T-cell (primary cell): ENCODE results near the gene FASTKD3. TPM values are rescaled to one million over a fixed set of nuclear protein-coding genes. Genes with fewer than 3 reads are reported as not detected.

Experiments
- ATAC-seq, 4 experiments: fragments of 200-7000 bp in 3 of 4; fragments of 150-1000 bp in 1 of 4; cut with Tn5 transposase; replicated peaks in 1 of 4; 1 replicate in 3 of 4; 2 replicates in 1 of 4; pipeline ENCODE4 v1.10.0; 2021; ENCODE audit warnings: moderate library complexity in 3 of 4, mild to moderate bottlenecking in 2 of 4, moderate number of reproducible peaks in 1 of 4
- CTCF ChIA-PET, 2 donors: fragments of 300-600 bp; sonication (Branson Sonifier 250); formaldehyde crosslinking; loops; one replicate each; lab custom pipeline; 2022; ENCODE audit warnings: antibody characterized with exemption in 2 of 2; lab: Charles Lee
- POLR2A ChIA-PET, 2 donors: fragments of 300-600 bp; sonication (Branson Sonifier 250); formaldehyde crosslinking; loops; one replicate each; lab custom pipeline; 2022; ENCODE audit warnings: antibody characterized with exemption in 2 of 2; lab: Charles Lee
- DNase-seq, 35 experiments: peaks; one replicate each; pipeline versions ENCODE4 v3.0.0 to v3.0.0-alpha.2; 2013 to 2023
- H3K27ac ChIP-seq: one replicate; pipeline ENCODE4 v1.5.1; 2013; ENCODE audit warnings: low read length
- H3K27me3 ChIP-seq, 2 experiments: replicated peaks in 1 of 2; 1 replicate in 1 of 2; 2 replicates in 1 of 2; pipeline versions ENCODE4 v1.6.1 to v1.7.0; 2013; ENCODE audit warnings: low read length in 1 of 2, mixed read lengths in 1 of 2; ENCODE audit not compliant: control insufficient read depth in 2 of 2, insufficient read depth in 2 of 2; ENCODE audit errors: extremely low read depth in 1 of 2
- H3K36me3 ChIP-seq, 2 donors: 1 replicate in 1 of 2; 2 replicates in 1 of 2; pipeline versions ENCODE4 v1.6.1 to v1.7.0; 2013; ENCODE audit warnings: low read length in 1 of 2; ENCODE audit not compliant: control insufficient read depth in 2 of 2, insufficient read depth in 1 of 2; ENCODE audit errors: extremely low read depth in 1 of 2
- H3K4me1 ChIP-seq, 2 experiments: 1 replicate in 1 of 2; 2 replicates in 1 of 2; pipeline versions ENCODE4 v1.6.1 to v1.7.0; 2013; ENCODE audit warnings: low read length in 2 of 2, mixed read lengths in 1 of 2; ENCODE audit not compliant: insufficient read depth in 2 of 2, control insufficient read depth in 1 of 2; ENCODE audit errors: extremely low read depth in 1 of 2
- H3K4me3 ChIP-seq, 2 donors: 1 replicate in 1 of 2; 2 replicates in 1 of 2; pipeline versions ENCODE4 v1.5.1 to v1.7.0; 2013; ENCODE audit warnings: mild to moderate bottlenecking in 2 of 2, low read length in 1 of 2, moderate library complexity in 1 of 2; ENCODE audit not compliant: control insufficient read depth in 1 of 2; ENCODE audit errors: extremely low read depth in 1 of 2
- H3K9me3 ChIP-seq: 2 replicates; pipeline ENCODE4 v1.7.0; 2013
- H3K27ac Mint-ChIP-seq, 2 donors: one replicate each; pipeline ENCODE4 v1.8.0; 2020 to 2021; ENCODE audit warnings: mild to moderate bottlenecking in 2 of 2, mixed read lengths in 2 of 2
- H3K27me3 Mint-ChIP-seq, 2 donors: one replicate each; pipeline ENCODE4 v1.8.0; 2021 to 2022; ENCODE audit warnings: mixed read lengths in 2 of 2
- H3K36me3 Mint-ChIP-seq: one replicate; pipeline ENCODE4 v1.8.0; 2021; ENCODE audit warnings: mixed read lengths
- H3K4me1 Mint-ChIP-seq, 3 donors: one replicate each; pipeline ENCODE4 v1.8.0; 2020 to 2022; ENCODE audit warnings: mixed read lengths in 3 of 3, mild to moderate bottlenecking in 1 of 3
- H3K4me3 Mint-ChIP-seq, 3 donors: one replicate each; pipeline ENCODE4 v1.8.0; 2020 to 2022; ENCODE audit warnings: mild to moderate bottlenecking in 3 of 3, mixed read lengths in 3 of 3, moderate library complexity in 3 of 3
- H3K9me3 Mint-ChIP-seq, 3 donors: one replicate each; pipeline ENCODE4 v1.8.0; 2020 to 2022; ENCODE audit warnings: mixed read lengths in 3 of 3
- WGBS: methylation state at CpG from one replicate; pipeline ENCODE4 v1.1.5; 2013; ENCODE audit warnings: missing lambda C conversion rate; ENCODE audit not compliant: insufficient coverage; 5-methylcytosine and 5-hydroxymethylcytosine counted together
- total RNA-seq, 35 experiments: library from RNA in 6 of 35; stranded (reverse) in 6 of 35; fragments of 120-200 nt in 1 of 35; gene quantifications; one replicate each; pipeline versions ENCODE4 v1.2.1 to v1.2.4 and lab custom pipeline; 2013 to 2026

The FASTKD3 gene
- total RNA-seq, 5 donors from 2014 or later (not counting 1 experiment from before 2014, with no cell fraction given), result 6.9 to 11.1 (median 9.7) TPM

- DNase-seq (no peak), ATAC-seq (no peak)
- no peaks in the 10 kb centered on the region for H3K9me3 ChIP-seq
- Mint-ChIP-seq H3K9me3 (no peaks in the 10 kb centered on the region), H3K4me1 (peaks cover 30 to 37% (median 32%) of the 10 kb centered on the region in 3 donors), H3K27ac (peak overlapping the region in 1 of 2 donors; percentile 28), H3K27me3 (no peaks in the 10 kb centered on the region), H3K36me3 (peaks cover 58% of the 10 kb centered on the region), H3K4me3 (no peak overlapping the region)
- ChIA-PET POLR2A (no interaction called here), CTCF (no interaction called here)
- H3K36me3 ChIP-seq, result peaks cover 6 to 82% of the 10 kb centered on the region in 2 donors
- no peak overlapping the region for H3K27ac ChIP-seq
- H3K4me3 ChIP-seq, result no peak overlapping the region
- WGBS, result 93% methylated on average over 2 of the region's 2 CpGs
- peaks cover 0 to 3% of the 10 kb centered on the region in 2 experiments for H3K4me1 ChIP-seq
- H3K27me3 ChIP-seq, result no peaks in the 10 kb centered on the region
Observed at GRCh38 chr5:7881816-7882215, 13.0 kb upstream of the FASTKD3 start.

GRCh38 chr5:7881091-7881490 lies 12.3 kb upstream of the FASTKD3 start:
- no peak overlapping the region for H3K4me3 ChIP-seq
- H3K27me3 ChIP-seq, result no peaks in the 10 kb centered on the region
- Mint-ChIP-seq H3K4me1 (peaks cover 36 to 40% (median 39%) of the 10 kb centered on the region in 3 donors), H3K36me3 (peaks cover 64% of the 10 kb centered on the region), H3K4me3 (no peak overlapping the region), H3K27ac (no peak overlapping the region), H3K27me3 (no peaks in the 10 kb centered on the region), H3K9me3 (no peaks in the 10 kb centered on the region)
- no peak overlapping the region for H3K27ac ChIP-seq
- POLR2A ChIA-PET, result no interaction called here
- peaks cover 0 to 3% of the 10 kb centered on the region in 2 experiments for H3K4me1 ChIP-seq
- 100% methylated on average over 1 of the region's 4 CpGs for WGBS
- ATAC-seq (no peak), DNase-seq (no peak)
- H3K36me3 ChIP-seq, result peaks cover 6 to 83% of the 10 kb centered on the region in 2 donors
- CTCF ChIA-PET, result interaction anchor here in 1 of 2 donors (0.5 kb wide), 1 partner anchor 13 kb away, joined by 3 read pairs; no protein-coding TSS in a partner anchor
- H3K9me3 ChIP-seq, result no peaks in the 10 kb centered on the region

GRCh38 chr5:7878381-7878873 lies 9.6 kb upstream of the FASTKD3 start:
- H3K27me3 Mint-ChIP-seq, result no peaks in the 10 kb centered on the region
- Histone ChIP-seq H3K36me3 (peaks cover 4 to 80% of the 10 kb centered on the region in 2 donors), H3K9me3 (no peaks in the 10 kb centered on the region), H3K4me1 (peaks cover 2 to 3% of the 10 kb centered on the region in 2 experiments), H3K27ac (no peak overlapping the region), H3K27me3 (no peaks in the 10 kb centered on the region), H3K4me3 (no peak overlapping the region)
- no peak overlapping the region for H3K4me3 Mint-ChIP-seq
- ChIA-PET CTCF (no interaction called here), POLR2A (no interaction called here)
- peaks cover 48 to 62% (median 54%) of the 10 kb centered on the region in 3 donors for H3K4me1 Mint-ChIP-seq
- peak overlapping the region in 1 of 2 donors; percentile 48 for H3K27ac Mint-ChIP-seq
- ATAC-seq (no peak), DNase-seq (no peak)
- H3K36me3 Mint-ChIP-seq, result peaks cover 76% of the 10 kb centered on the region
- H3K9me3 Mint-ChIP-seq, result no peaks in the 10 kb centered on the region

- WGBS, result 66% methylated on average over 7 of the region's 9 CpGs
- H3K36me3 ChIP-seq, result peaks cover 1 to 74% of the 10 kb centered on the region in 2 donors
- H3K9me3 ChIP-seq, result no peaks in the 10 kb centered on the region
- ChIA-PET CTCF (interaction anchor here in 1 of 2 donors (0.5 kb wide), 1 partner anchor 10 kb away, joined by 4 read pairs; no protein-coding TSS in a partner anchor), POLR2A (no interaction called here)
- no peak overlapping the region for H3K27ac ChIP-seq
- Mint-ChIP-seq H3K36me3 (peaks cover 72% of the 10 kb centered on the region), H3K4me3 (no peak overlapping the region), H3K4me1 (peaks cover 53 to 68% (median 59%) of the 10 kb centered on the region in 3 donors), H3K9me3 (no peaks in the 10 kb centered on the region), H3K27me3 (no peaks in the 10 kb centered on the region), H3K27ac (peak overlapping the region in 1 of 2 donors; percentile 45)
- H3K4me1 ChIP-seq, result peaks cover 2 to 8% of the 10 kb centered on the region in 2 experiments
- H3K27me3 ChIP-seq, result no peaks in the 10 kb centered on the region
- DNase-seq (no peak), ATAC-seq (no peak)
- no peak overlapping the region for H3K4me3 ChIP-seq
Observed at GRCh38 chr5:7877851-7878250, 9.0 kb upstream of the FASTKD3 start.

- no peak for DNase-seq
- no peak overlapping the region for H3K27ac ChIP-seq
- ATAC-seq, result no peak
- no peaks in the 10 kb centered on the region for H3K27me3 Mint-ChIP-seq
- no peak overlapping the region for H3K4me3 ChIP-seq
- ChIA-PET CTCF (interaction anchor here in 1 of 2 donors (1.7 kb wide), 1 partner anchor 10 kb away, joined by 13 read pairs; no protein-coding TSS in a partner anchor), POLR2A (no interaction called here)
- peaks cover 0 to 65% of the 10 kb centered on the region in 2 donors for H3K36me3 ChIP-seq
- peaks cover 2 to 10% of the 10 kb centered on the region in 2 experiments for H3K4me1 ChIP-seq
- no CpG with 5 or more reads among the region's 3 CpGs for WGBS
- peaks cover 68% of the 10 kb centered on the region for H3K36me3 Mint-ChIP-seq
- peaks cover 60 to 75% (median 65%) of the 10 kb centered on the region in 3 donors for H3K4me1 Mint-ChIP-seq
- no peaks in the 10 kb centered on the region for H3K9me3 ChIP-seq
- no peaks in the 10 kb centered on the region for H3K9me3 Mint-ChIP-seq
- H3K27ac Mint-ChIP-seq, result peak overlapping the region in 1 of 2 donors; percentile 25
- H3K27me3 ChIP-seq, result no peaks in the 10 kb centered on the region
- no peak overlapping the region for H3K4me3 Mint-ChIP-seq
Observed at GRCh38 chr5:7876867-7877266, 8.0 kb upstream of the FASTKD3 start.

- Mint-ChIP-seq H3K4me1 (peaks cover 62 to 80% (median 67%) of the 10 kb centered on the region in 3 donors), H3K27me3 (no peaks in the 10 kb centered on the region), H3K4me3 (no peak overlapping the region), H3K36me3 (peaks cover 53% of the 10 kb centered on the region), H3K9me3 (no peaks in the 10 kb centered on the region), H3K27ac (no peak overlapping the region)
- Histone ChIP-seq H3K27ac (no peak overlapping the region), H3K27me3 (no peaks in the 10 kb centered on the region), H3K4me3 (no peak overlapping the region), H3K36me3 (peaks cover 0 to 49% of the 10 kb centered on the region in 2 donors), H3K4me1 (peaks cover 10 to 21% of the 10 kb centered on the region in 2 experiments), H3K9me3 (no peaks in the 10 kb centered on the region)
- WGBS, result 100% methylated on average over 1 of the region's 4 CpGs
- DNase-seq, result no peak
- ChIA-PET CTCF (interaction anchor here (0.6 to 1.5 kb wide), 5 partner anchors 9 to 557 kb away, joined by 3 to 4 read pairs (median 3); no protein-coding TSS in a partner anchor), POLR2A (no interaction called here)
- no peak for ATAC-seq
Observed at GRCh38 chr5:7875151-7875550, 6.3 kb upstream of the FASTKD3 start.
